Breast epithelium (tissue), 3 donors: ENCODE measurements around the gene ARNT2.

Experiments
- POLR2A ChIP-seq: fragments of 450-650 bp; IDR thresholded peaks from one replicate; pipeline ENCODE4 v1.6.1; 2016; ENCODE audit warnings: antibody characterized with exemption, mild to moderate bottlenecking, moderate library complexity
- POLR2AphosphoS5 ChIP-seq, 3 donors: sonication (generic); formaldehyde crosslinking; IDR thresholded peaks; one replicate each; pipeline ENCODE4 v1.6.1; 2017; ENCODE audit warnings: antibody characterized with exemption in 3 of 3
- TF ChIP-seq, protein P1 (sequence below), 3 donors: fragments of 450-650 bp; IDR thresholded peaks; one replicate each; pipeline ENCODE4 v1.5.1; 2016 to 2017; ENCODE audit warnings: antibody characterized with exemption in 3 of 3, mild to moderate bottlenecking in 3 of 3, moderate library complexity in 3 of 3

DNA sequence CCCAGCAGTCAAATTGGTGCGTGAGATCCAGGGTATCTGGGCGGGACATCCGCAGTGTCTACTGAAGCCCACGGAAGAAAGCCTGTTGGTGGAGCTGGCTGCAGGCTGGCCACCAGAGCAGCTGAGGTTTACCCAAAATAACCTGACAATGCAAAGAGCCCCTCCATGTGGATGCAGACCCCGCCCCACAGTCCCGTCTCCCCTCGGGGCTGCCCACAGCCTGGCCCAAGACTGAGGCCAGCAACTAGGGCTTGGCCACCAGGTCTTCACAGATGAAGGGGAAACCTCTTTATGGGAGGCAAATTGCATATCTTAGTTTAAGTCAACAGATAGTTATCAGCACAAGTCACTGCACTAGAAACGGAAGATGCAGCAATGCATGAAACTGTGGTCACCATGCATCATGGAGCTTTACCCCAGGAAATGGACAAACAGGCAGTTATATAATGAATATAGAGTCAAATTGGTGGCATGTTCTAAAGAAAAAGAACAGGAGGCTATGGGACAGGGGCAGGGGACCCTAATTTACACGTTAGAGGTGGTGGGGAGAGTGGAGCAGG lies 86.3 kb downstream of the ARNT2 start:
- TF ChIP-seq, protein P1, sequence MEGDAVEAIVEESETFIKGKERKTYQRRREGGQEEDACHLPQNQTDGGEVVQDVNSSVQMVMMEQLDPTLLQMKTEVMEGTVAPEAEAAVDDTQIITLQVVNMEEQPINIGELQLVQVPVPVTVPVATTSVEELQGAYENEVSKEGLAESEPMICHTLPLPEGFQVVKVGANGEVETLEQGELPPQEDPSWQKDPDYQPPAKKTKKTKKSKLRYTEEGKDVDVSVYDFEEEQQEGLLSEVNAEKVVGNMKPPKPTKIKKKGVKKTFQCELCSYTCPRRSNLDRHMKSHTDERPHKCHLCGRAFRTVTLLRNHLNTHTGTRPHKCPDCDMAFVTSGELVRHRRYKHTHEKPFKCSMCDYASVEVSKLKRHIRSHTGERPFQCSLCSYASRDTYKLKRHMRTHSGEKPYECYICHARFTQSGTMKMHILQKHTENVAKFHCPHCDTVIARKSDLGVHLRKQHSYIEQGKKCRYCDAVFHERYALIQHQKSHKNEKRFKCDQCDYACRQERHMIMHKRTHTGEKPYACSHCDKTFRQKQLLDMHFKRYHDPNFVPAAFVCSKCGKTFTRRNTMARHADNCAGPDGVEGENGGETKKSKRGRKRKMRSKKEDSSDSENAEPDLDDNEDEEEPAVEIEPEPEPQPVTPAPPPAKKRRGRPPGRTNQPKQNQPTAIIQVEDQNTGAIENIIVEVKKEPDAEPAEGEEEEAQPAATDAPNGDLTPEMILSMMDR (IDR thresholded peaks at IDR 0.05) = no peak
- no peak for TF ChIP-seq POLR2A
- TF ChIP-seq POLR2AphosphoS5 (IDR thresholded peaks at IDR 0.05) = no peak
